ENCODE measurements around the gene CPOX.

Gene CPOX

DNA sequence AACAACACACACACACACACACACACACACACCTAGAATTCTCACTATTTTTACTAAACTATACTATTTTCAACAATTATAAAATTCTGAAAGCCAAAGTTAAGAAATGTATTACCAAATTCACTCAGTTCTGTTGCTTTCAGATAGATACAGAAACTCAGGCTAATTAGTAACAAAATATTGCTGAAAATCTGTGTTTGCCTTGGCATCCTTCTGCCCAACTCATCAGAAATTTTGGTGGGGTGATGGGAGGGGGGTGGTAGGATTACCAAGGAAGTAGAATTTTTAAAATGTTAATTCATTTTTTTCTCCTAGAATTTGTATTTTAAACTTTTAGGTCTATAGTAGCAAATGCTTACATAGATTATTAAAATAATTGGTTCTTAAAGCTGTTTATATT is 2.7 kb upstream of the CPOX start:
- DNase-seq (ENCODE audit: low read depth) = no peak

DNA sequence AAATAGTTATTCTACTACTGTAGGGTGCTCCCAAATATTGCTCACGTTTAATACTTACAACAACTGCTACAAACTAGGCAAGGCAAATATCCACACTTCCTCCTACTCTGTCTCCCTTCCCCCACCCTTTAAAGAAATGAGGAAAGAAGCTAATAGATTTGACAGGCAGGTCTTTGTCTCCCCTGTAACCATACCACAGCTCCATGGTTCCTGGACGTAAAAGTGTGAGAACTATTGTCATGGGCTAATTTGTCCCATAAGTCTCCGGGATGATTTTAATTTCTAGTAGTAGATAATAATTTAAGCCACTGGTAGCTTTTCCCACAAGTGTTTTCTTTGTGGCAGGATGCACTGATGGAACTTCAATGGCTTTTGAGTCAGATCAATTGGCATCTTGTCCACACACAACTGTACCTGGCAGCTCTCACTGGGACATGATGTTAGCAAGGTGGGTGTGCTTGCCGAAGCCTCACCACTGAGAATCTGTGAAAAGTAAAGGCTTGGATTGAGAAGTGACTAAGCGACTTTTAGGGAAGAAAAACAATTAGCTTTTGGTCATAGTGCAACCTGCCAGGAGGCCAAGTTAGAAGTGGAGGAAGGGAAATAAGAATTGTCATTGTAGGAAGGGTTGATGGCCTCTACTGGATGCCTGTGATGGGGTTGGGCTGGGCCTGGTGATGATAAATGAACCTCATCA is 1.4 kb upstream of the CPOX start:
- DNase-seq (ENCODE audit: low read depth) = no peak

DNA sequence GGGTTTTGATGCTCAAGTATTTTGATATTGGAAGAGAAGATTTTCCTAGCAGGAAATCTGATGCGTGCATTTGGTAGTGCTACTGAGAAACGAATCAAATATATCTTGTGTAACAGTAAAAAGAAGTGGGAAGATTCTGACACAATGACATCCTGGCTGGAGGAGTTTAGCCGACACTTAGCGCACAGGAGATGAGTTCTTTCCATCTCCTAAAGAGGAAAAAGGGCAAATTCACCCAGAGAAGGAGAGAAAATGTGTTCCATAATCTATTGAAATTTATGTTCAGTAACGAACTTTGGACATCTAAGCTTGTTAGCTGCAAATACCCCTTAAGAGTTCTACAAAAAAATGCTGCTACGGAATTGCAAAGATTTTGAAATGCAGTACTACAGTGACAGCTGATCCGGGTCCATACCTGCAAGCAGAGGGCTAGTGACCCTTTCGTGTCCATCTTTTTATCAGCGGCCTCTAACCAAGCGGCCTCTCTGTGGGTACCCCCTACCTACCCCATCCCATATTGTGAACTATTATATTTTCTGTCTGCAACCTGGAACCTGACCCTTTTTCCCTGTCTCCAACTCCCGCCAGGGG is 971 bp downstream of the CPOX start:
- DNase-seq (ENCODE audit: low read depth) = no peak

DNA sequence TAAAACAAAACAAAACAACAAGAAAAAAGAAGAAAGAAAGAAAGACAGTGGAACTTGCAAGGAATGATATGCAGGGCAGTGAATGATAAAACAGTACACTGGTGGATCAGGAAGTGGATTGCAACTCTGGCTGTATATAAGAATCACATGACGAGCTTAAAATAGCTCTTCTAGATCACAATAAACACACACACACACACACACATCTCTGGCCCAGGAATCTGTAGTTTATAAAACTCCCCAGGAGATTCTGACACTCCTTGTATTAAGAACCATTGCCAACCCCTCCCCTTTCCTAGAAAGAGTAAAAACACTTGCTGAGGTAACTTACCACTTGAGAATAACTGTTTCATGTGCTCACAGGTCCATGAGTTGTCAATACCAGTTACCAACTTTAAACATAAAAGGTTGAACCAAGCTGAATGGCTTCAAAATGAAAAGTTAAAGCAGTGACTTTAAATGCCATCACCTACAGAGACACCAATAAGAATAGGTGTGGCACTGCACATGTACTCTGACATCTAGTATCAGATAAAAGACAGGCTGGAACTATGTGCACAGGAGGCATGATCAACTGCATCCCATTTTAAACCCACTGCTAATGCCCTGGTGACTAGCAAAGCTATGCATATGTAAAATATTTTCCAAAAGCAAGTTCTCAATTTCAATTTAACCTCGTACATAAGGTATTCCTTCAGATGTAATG is 3.9 kb downstream of the CPOX start:
- no peak for DNase-seq (ENCODE audit: low read depth)

DNA sequence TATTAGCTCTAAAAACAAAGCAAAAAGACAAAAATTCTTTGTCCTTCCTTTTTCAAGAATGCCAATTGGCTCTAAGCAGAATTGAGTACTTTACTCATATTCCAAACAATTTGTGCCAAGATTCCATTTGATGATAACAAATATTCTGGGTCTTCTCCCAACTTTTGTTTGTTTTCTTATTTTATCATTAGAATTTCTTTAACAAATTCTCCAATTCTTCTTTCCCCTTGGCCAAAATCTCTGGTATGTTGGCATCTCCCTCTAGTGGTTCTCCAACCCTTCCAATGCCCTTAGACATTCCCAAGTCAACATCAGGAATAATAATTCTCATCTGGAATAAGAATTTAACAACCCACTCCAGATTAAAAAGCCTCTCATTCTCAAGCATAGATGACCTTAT is 5.3 kb downstream of the CPOX start:
- DNase-seq (ENCODE audit: low read depth) = no peak

DNA sequence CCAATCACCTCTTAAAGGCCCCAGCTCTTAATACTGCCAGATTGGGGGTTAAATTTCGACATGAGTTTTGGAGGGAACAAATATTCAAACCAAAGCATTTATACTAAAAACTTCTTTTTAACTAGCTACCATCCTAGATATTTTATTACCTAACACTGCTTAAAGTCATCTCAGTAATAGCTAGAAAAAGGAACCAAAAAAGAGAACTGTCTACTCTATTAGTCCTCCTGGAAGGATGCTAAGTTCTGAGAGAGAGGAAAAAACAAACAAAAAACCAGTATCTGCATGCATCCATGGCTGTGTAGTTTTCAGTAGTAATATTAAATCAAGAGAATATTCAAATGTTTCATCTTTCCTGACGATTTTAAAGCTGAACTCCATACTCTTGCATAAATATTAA is 5.8 kb downstream of the CPOX start:
- no peak for DNase-seq (ENCODE audit: low read depth)

DNA sequence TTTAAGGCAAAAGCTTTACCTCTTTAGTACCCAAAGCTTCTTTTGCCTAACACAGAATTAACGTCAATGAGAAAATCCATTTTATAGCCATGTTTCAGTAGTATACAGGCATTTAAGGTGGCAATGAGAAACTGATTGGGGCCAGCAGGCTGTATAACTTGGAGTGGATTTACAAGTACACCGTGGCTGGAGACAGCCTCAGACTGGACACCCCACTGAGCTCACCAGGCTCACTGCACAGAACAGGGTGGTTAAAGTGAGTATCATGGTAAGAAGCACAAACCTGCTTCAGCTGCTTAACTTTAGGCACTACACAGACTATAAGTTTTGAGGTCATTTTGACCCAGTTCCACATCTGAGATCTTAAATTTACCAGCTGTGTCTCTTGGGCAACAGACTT is 8.9 kb downstream of the CPOX start:
- DNase-seq (ENCODE audit: low read depth) = no peak

DNA sequence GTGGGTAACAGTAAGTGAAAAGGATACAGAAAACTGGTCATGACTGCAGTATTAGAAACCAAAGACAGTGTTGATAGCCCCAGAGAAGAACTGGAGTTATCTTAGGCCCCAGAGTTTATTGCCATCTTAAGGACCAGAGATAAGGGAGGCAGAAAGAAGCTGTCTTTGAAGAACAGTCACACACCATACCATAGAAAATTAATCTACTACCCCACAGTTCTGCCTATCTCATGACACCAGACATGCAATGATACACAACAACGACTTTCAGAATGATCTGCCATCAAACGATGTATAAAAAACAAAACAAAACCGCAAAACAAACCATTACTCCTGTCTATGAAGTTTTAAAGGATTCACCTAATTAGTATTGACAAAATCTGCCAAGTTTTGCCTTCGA is 9.6 kb downstream of the CPOX start:
- no peak for DNase-seq (ENCODE audit: low read depth)

DNA sequence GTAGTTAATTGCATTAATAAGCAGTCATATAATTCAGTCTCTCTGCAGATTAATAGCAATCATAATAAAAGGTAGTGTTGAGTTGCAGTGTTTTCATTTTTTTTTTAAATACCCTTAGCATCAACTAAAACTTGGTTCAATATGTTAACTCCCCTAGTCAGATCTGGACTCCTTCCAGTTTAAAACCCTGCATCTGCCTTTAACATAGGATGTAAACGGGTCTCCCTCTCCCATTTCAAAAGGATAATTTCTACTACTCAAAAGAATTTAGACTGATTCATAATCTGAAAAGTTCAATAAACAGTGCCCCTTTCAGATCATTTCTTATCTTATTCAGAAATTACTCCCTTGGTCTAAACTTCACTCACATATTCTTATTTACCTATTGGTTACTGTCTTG is 11.4 kb downstream of the CPOX start:
- no peak for DNase-seq (ENCODE audit: low read depth)

DNA sequence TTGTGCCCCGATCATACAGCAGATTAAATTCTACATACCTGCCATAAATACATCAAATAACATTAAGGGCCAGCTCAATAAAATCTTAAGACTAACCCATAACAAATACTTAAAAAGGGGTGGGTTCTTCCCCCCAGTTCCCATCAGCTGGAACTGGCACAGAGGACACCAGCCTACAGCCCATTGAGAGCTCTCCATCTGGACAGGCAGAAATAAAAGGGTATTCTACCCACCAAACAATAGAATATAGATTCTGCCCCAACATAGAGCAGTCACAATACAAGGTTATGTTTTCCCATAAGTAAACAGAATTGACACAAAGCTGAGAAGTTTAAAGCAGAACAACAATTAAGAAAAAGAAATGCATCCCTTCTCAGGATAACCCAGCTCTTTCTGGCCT is 11.9 kb downstream of the CPOX start:
- no peak for DNase-seq (ENCODE audit: low read depth)

DNA sequence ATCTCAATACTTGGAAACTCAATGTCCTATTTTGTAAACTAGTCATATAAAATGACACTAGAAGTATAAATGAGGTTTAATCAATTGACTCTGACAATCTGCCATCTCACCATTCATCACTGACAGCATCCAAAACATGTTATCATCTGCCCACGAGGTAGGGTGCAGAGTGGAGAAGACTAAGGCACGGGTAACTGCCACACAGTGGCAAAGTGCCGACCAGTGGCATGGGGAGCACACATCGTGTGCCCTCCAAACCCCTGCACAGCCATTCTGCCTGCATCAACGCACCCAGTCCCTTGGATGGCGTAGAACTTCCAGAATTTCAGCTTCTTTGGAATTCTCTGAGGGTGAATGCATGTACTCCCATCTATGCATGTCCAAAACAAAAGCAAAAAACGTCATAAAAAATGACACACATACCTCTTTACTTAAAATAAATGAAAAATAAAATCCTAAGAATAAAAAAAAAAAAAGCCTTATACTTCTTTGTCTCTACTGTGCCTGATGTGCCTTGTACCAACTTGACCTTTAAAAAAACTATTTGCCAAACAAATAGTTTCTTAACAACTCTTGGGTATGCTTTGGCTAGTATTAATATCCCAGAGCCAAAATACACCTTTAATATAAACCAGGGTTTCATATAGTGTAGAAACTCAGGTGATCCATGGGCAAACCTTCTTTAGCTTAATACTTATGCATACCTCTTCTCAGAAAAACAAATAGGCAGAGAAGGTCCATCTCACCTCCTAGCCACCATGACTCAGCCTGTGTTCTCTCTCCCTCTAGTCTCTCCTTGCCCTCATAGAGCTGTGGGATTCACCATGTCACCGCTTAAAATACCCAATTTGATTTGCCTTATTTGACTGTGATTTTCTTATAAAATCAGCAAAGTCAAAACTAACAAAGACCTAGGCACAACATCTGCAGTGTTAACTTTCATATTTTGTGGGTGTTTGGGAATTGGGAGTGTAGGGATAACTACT is 12.7 kb downstream of the CPOX start:
- no peak for DNase-seq (ENCODE audit: low read depth)

DNA sequence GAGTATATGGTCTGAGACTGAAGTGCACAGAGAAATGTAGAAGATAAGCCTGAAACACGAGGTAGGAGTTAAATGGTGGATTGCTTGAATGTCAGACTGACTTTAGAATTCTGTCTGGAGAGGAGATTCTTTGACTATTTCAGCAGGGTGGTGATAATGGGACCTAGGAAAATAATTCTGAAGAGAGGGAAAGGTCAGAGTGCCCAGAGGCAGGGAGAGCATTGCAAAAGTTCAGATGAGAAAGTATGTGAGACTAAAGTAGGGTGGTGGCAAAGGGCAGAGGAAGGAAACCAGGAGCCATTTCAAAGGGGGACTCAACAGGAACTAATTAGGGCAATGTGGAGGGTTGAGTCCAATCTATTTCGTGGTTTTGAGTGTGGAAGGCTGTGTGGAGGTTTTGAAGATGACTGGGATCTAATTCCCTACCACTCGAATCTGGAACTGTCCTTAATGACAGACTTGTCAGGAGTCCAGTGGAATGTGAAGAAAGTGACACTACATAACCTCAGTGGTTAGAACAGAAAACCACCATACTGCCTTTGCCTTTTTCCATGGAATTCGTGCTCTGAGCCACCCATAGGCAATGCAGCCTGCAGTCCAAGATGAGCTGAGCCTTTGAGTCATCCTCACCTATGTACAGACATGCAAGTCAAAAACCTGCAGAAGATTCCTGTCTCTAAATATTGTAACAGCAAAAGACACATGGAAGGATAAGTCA is 16.1 kb downstream of the CPOX start:
- DNase-seq (ENCODE audit: low read depth) = no peak

DNA sequence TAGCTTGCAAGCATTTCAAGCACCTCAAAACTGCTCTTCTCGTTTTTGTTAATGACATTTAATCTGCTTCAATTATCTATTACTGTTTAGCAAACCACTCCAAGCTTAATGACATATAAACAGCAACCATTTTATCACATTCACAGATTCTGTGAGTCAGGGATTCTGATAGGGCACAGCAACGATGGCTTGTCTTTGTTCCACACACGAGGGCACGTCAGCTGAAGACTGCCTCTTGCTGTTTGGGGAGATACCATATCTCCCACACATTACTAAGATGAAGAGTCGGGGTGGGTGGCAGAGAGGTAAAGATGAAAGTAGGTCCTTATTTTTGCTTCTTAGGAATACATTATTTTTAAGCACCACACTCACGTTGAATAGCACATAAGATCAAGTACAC is 19.3 kb downstream of the CPOX start:
- DNase-seq (ENCODE audit: low read depth) = no peak

DNA sequence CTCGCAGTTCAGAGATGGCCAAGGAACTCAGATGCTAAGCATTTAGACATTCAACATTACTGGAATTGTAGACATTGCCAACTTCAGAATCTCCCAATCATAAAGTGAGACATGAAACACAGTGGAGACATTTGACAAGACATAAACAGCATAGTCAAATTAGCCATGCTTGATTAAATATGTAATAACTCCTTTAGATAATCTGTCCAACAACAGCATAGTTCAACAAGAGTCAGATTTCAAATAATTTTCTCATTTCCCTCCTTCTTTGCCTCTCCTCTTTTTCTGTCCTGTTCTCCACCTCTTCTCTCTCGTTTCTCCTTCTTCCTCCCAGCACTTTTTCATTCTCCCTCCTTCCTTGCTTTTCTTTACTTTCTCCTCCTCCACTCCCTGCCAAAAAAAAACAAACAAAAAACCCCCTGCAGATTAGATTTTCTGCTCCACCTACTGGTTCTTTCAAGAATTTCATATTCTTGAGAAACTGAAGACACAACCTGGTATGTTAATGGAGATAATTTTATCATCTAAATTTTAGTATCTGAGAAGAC is 20.2 kb downstream of the CPOX start:
- no peak for DNase-seq (ENCODE audit: low read depth)

DNA sequence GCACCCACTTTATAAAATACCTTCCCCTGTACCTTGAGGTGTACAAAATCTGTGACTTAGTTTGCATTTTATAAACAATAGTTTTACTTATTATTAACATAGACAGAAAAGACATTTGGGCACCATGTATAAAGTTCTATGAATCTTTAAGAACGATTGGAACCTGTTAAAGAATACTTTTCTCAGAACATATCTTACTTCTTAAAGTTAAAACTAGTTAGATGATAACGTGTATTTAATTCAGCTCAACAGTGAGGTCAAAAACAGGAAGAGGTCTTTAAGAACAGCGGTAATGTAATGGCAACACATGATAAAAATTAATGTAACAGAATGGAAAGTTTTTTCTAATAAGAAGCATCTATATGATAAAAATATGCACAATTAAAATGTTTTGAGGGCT is 25.0 kb downstream of the CPOX start:
- no peak for DNase-seq (ENCODE audit: low read depth)

DNA sequence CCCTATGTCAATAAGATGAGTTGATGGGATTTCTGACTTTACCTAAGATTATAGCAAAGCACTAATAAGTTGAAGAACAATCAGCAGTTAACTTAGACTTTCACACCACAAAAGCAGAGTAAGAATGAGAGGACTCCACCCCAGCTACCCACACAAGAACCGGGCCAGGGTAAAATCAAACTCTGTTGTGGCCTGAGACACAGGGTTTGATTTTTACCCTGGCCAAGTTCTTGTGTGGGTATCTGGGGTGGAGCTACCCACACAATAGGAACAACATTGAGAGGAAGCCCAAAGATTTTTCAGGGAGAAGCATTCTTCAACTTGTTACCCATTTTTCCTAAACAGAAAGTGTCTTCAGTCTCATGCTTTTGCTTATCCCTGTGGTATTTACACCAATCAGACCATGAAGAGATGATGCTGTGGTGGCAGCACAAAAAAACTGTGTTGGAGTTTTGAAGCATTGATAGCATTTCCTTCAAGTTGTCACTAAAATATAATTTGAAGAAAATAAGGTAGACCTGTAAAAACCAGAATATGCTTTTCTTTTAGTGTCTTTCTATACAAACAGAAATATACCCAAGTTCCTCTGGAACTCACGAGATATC is 25.6 kb downstream of the CPOX start:
- DNase-seq (ENCODE audit: low read depth) = no peak

DNA sequence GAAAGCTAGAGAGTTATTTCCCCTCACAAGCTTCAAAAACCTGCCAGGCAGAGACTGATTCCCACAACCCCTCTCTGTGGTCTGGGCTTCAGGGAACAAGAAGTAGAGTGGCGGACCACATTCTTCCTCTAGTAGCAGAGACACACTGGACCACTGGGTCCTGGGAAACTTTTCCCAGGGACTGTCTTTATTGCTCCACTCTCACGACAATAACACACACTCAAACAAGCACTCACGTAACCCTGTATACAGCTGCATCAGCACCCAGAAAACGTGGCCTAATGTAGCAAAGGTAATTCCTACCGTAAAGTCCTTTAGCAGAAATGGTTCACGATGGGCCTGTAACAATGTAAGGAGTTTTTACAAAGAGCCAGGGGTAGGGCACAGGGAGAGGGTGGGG is 27.6 kb downstream of the CPOX start:
- DNase-seq (ENCODE audit: low read depth) = no peak

DNA sequence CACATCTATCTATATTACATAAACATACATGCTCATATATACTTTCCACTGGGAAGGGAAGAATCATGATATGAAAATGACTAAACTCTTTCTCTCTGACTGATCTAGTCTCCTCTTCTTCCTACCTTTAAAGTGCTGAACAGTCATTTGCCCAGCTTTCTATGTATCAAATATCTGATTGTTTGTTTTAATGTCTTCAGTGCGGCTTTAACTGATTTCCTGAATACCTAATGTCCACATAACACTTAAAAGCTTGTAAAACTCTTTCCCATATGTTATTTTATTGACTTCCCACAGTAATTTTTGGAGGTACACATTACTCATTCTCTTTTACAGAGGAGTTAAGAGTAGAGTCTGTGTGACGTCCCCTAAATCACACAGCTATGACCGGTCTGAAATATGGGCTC is 28.2 kb downstream of the CPOX start:
- no peak for DNase-seq (ENCODE audit: low read depth)

DNA sequence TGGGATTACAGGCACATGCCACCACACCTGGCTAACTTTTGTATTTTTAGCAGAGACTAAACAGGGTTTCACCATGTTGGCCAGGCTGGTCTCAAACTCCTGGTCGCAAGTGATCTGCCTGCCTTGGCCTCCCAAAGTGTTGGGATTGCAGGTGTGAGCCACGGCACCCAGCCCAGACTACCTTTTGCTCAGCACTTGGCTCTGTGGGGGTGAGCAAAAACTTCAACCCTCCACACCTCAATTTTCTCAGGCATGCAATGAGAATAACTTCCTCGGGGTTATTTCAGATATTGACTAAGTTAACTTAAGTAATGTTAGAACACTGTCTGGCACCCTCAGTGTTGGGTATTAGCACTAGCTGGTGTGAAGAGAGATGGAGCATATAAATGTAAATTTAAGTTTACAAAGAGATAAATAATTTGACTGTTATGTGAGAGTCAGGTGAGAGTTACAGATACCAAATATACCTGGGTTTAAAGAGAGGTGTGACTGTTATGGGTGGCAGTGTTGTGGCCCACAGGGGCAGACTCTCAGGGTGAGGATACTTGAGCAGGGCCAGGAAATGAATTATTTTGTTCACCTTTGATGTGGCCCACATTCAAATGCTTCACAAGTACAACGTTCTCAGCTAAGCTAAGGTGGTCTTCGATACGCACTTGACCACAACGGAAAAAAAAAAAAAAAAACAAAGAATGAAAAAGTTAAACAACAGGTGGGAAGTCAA is 29.0 kb downstream of the CPOX start:
- no peak for DNase-seq (ENCODE audit: low read depth)

DNA sequence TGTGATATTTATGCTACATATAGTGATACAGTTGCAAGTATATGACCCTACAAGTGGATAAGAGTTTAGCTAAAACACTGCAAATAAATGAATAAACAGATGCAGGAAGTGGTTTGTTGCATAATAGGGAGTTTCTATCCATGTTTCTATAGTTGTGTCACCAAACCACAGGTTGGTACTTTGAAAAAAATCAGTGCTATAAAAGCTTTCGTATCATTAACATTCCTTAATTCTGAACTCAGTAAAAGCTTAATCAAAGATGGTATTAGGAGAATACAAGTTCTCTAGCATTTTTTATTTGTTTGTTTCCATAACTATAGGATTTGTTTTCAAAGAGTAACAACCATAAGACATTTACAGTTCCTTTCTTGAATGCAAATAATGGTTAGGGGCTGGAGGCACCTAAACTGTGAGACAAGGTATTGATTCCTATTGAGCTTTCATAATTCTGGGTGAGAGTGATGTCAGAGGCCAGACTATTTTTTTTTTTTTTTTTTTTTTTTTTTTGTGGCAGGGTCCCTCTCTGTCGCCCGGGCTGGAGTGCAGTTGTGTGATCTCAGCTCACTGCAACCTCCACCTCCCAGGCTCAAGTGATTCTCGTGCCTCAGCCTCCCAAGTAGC is 29.6 kb downstream of the CPOX start:
- no peak for DNase-seq (ENCODE audit: low read depth)

Data from fibroblast of the conjunctiva (primary cell).